Amygdala (tissue), 56 donors: ENCODE results near the gene CASP9.
"Not testable (repeated sequence)": the region's sequence is repeated elsewhere in the genome, so short reads cannot be mapped to it uniquely, and the experiment has no call there.

ENCODE experiments used
- DNase-seq, 56 donors: peaks; one replicate each; lab custom pipeline; 2025; lab: John Stamatoyannopoulos, UW

Gene CASP9

GRCh38 chr1:15526490-15527339 is 2.7 kb upstream of the CASP9 start, which contains the start of gene DNAJC16:
Gene DNAJC16 (plus strand): TSS chr1:15526848. CDS start chr1:15529106, 2,258 bp downstream.
- DNase-seq, result peak; percentile 83 to 100 (median 98)

GRCh38 chr1:15526021-15526489 is 2.0 kb upstream of the CASP9 start:
- no peak for DNase-seq

- peak in 4 of 56 donors; percentile 18 to 94 (median 40) for DNase-seq
These were observed 1.3 kb upstream of the CASP9 start for GRCh38 chr1:15525050-15526020.

GRCh38 chr1:15524283-15525049 is 451 bp upstream of the CASP9 start:
- peak; percentile 94 to 100 (median 99) for DNase-seq

DNA sequence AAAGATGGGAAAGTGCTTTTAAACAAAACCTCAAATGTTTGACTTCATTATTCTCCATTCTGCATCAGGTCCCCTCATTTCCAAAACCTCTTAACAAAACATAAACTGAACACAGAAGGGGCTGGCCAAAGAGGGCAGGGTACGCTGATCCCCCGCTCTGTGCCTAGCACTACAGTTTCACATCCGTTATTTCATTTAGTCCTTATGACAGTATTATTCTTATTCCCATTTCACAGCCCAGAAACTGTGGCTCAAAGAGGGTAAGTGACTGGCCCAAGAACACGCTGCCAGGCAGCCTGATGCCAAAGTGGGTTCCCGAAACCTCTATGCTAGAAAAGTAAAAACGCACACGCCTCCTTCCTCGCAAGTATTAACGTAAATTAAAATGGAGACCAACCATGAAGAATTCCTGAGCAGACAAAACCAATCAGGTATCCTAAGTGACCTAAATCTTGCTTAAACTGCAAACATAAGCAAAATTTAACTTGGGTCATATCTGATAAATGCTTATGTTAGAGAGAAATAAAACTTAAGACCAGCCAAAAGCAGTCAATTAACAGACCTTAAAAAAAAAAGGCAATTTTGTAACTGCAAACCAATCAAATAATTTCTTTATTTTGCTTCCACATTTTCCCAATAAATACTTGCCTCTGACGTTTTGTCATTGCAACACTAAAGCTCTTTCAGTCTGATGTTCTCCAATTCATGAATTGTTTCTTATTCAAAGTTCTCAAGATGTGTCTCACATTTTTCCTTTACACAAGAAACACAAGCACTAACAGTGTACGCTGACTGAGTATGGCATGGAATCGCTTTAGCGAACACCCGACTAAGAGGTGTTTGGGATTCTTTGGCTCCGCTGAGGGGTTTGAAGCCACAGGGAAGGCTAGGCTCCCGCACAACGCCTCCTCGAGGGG is 653 bp downstream of the CASP9 start:
- DNase-seq, result no peak

DNA sequence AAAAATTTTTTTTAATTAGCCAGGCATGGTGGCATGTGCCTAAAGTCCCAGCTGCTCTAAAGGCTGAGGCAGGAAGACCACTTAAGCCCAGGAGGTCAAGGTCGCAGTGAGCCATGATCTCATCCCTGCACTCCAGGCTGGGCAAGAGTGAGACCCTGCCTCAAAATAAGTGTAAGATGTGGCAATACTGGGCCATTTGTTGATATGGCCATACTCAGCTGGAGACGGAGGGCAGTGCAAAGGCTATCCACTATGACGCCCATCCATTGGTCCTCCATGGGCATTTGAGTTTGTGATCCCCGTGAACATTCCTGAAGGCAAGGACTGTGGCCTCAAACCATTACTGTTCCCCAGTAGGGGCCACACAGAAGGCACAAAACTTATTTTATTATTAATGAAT is 1.5 kb downstream of the CASP9 start:
- no peak for DNase-seq

DNA sequence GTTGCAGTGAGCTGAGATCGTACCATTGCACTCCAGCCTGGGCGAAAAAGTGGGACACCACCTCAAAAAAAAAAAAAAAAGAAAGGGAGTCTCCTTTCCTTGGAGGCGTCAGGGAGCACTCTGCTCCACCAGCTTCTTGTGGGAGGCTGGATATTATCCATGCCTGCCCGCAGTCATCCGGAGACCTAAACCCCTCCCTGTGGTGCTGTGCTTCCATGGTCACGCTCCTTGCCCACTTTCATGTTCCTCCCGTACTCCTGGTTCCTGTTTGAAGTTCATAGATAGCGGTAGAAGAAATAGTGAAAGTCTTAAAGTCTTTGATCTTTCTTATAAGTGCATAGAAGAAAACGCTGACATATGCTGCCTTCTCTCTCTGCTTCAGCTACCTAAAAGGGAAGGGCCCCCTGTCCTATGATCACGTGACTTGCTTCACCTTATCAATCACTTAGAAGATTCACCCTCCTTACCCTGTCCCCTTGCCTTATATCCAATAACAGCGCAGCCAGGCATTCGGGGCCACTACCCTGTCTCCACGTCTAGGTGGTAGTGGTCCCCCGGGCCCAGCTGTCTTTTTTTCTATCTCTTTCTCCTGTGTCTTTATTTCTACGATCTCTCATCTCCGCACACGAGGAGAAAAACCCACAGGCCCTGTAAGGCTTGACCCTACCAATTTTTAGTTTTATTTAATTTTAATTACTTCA is 2.7 kb downstream of the CASP9 start:
- DNase-seq, result not testable (repeated sequence)

- no peak for DNase-seq
These were observed 4.4 kb downstream of the CASP9 start for GRCh38 chr1:15519625-15520024.

GRCh38 chr1:15515022-15515663 is 8.9 kb downstream of the CASP9 start:
- no peak for DNase-seq

- DNase-seq, result not testable (repeated sequence)
These were observed 9.5 kb downstream of the CASP9 start for GRCh38 chr1:15514557-15514956.

DNA sequence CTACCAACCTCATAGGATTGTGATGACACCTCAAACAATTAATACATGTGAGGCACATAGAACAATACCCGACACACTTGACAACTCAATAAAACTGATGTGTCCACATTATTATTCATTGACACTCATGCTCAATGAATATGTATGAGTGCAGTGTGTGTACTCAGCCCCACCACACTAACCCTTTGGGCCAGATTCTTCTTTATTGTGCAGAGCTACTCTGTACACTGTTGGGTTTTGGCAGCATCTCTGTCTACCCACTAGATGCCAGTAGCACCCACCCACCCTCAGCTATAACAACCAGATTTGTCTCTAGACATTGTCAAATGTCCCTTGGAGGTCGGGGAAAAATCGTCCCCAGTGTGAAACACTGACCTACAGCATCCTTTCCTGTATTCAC is 10.1 kb downstream of the CASP9 start:
- DNase-seq, result no peak

- DNase-seq, result peak in 4 of 56 donors; percentile 8 to 49 (median 14)
These were observed 10.8 kb downstream of the CASP9 start for GRCh38 chr1:15513192-15513591.

- DNase-seq, result no peak
These were observed 13.2 kb downstream of the CASP9 start for GRCh38 chr1:15510611-15511405.

- no peak for DNase-seq
These were observed 14.4 kb downstream of the CASP9 start for GRCh38 chr1:15509586-15509985.

DNA sequence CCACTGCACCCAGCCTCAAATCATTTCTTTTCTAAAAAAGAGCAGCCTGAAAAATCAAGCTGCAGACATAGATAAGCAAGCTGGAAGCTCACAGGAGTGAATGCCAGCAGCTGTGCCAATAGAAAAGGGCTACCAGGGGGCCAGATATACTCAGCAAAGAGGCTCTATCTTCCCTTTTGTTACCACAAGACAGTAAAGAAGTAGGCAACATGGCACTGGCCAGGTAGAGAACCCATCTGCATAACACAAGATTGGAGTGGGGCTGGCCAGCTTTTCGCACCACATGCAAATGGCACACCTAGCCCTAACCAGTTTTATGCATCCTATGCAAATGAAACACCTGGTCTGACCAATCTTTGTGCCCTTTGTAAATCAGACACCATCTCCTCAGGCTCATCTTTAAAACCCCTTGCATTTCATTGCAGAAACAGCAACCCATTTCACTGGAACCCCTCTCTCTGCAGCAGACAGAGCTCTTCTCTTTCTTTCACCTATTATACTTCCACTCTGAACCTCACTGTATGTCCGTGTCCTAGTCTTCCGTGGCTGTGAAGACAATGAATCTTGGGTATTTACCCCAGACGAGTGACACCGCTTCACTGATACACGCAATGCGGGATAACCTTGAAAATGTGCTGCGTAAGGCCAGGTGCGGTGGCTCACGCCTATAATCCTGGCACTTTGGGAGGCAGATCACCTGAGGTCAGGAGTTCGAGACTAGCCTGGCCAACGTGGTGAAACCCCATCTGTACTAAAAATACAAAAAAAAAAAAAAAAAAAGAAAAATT is 15.1 kb downstream of the CASP9 start:
- no peak for DNase-seq

DNA sequence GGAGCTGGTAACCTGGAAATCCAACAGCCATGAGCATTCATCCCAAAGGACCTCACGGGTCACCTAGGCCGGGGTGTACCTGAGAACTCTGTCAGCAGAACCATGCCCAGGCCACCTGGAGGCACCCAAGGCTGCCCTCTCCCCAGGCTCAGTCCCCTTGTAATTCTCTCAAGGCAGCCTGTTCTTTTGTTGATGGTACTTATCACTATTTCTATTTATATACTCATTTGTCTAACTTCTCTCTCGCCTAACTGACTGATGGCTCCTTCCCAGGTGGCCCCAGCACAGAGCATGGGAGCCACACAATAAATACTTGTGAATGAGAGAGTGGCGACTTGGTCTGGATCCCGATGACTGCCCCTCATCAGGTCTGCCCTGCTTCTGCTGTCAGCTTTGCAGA is 16.7 kb downstream of the CASP9 start:
- no peak for DNase-seq
